A673 (cell line): Measurements from ENCODE around the gene SPINT3. TPM values are rescaled to one million over a fixed set of nuclear protein-coding genes. Genes with fewer than 3 reads are reported as not detected.

ENCODE experiments used
- BruUV-seq: library from RNA; stranded (reverse); fragments of 400-500 nt; replicated peaks from 2 replicates; lab custom pipeline; 2021; lab: Mats Ljungman, UMichigan
- CTCF ChIA-PET: fragments of 300-600 bp; sonication (Branson Sonifier 250); formaldehyde crosslinking; loops from one replicate; lab custom pipeline; 2022; ENCODE audit warnings: antibody characterized with exemption; lab: Charles Lee
- POLR2A ChIA-PET: fragments of 300-600 bp; sonication (Branson Sonifier 250); formaldehyde crosslinking; loops from one replicate; lab custom pipeline; 2022; ENCODE audit warnings: antibody characterized with exemption; ENCODE audit not compliant: low non-redundant PET; lab: Charles Lee
- DNase-seq: peaks from one replicate; pipeline ENCODE4 v3.0.0-alpha.2; 2015; ENCODE audit warnings: low spot score
- H3K27ac ChIP-seq: fragments of 200-600 bp; sonication (generic); 2 replicates; pipeline ENCODE4 v1.5.1; 2016; ENCODE audit warnings: mixed run types, low read depth, mild to moderate bottlenecking, mixed read lengths, antibody characterized with exemption, low read length; ENCODE audit not compliant: poor library complexity, severe bottlenecking
- H3K27me3 ChIP-seq: fragments of 200-600 bp; sonication (generic); replicated peaks from 2 replicates; pipeline ENCODE4 v1.6.1; 2017; ENCODE audit warnings: mixed run types, low read depth, mild to moderate bottlenecking, mixed read lengths, antibody characterized with exemption, low read length; ENCODE audit not compliant: insufficient read depth, poor library complexity
- H3K36me3 ChIP-seq: fragments of 200-600 bp; sonication (generic); 2 replicates; pipeline ENCODE4 v1.6.1; 2016; ENCODE audit warnings: mixed run types, mild to moderate bottlenecking, mixed read lengths, antibody characterized with exemption, low read length; ENCODE audit not compliant: insufficient read depth, poor library complexity, severe bottlenecking
- H3K4me1 ChIP-seq: fragments of 200-600 bp; sonication (generic); 2 replicates; pipeline ENCODE4 v1.6.1; 2017; ENCODE audit warnings: mixed run types, mild to moderate bottlenecking, mixed read lengths, antibody characterized with exemption, low read length; ENCODE audit not compliant: insufficient read depth, poor library complexity, severe bottlenecking
- H3K4me3 ChIP-seq: fragments of 200-600 bp; sonication (generic); 2 replicates; pipeline ENCODE4 v1.5.1; 2016; ENCODE audit warnings: low read depth, mixed run types, mild to moderate bottlenecking, mixed read lengths, low read length; ENCODE audit not compliant: poor library complexity, severe bottlenecking
- H3K9me3 ChIP-seq: fragments of 200-600 bp; sonication (generic); 2 replicates; pipeline ENCODE4 v1.6.1; 2016; ENCODE audit warnings: mixed run types, low read depth, mild to moderate bottlenecking, mixed read lengths, antibody characterized with exemption, low read length; ENCODE audit not compliant: poor library complexity, severe bottlenecking
- CTCF ChIP-seq: fragments of 300-800, 200-600 bp; sonication (generic); conservative IDR thresholded peaks from 2 replicates; pipeline ENCODE4 v1.5.1; 2017; ENCODE audit warnings: low read depth, mild to moderate bottlenecking, antibody characterized with exemption, low read length, moderate library complexity, mixed read lengths
- EZH2 ChIP-seq: fragments of 200-600 bp; sonication (generic); IDR thresholded peaks from 2 replicates; pipeline ENCODE4 v1.6.1; 2017; ENCODE audit warnings: borderline replicate concordance, low read depth, mild to moderate bottlenecking, mixed read lengths, antibody characterized with exemption, low read length; ENCODE audit not compliant: poor library complexity, severe bottlenecking
- intact Hi-C: fragments of 100-400 bp; cut with micrococcal nuclease; formaldehyde crosslinking; loops from one replicate; pipeline ENCODE4 v1.10.0; 2022; ENCODE audit not compliant: unreplicated experiment
- total RNA-seq: library from RNA; stranded (reverse); gene quantifications from 2 replicates; pipeline ENCODE4 v1.2.3, GENCODE V29; 2021

The SPINT3 gene
- total RNA-seq, 1 experiment from 2014 or later, result not detected

GRCh38 chr20:45523821-45524220 is 8.4 kb upstream of the SPINT3 start:
- H3K36me3 ChIP-seq, result no peaks in the 10 kb centered on the region
- BruUV-seq, result no TSS peak
- no peaks in the 10 kb centered on the region for H3K4me1 ChIP-seq
- no peak for DNase-seq
- H3K27ac ChIP-seq, result no peak overlapping the region
- intact Hi-C loops, result no loop called here
- H3K27me3 ChIP-seq, result peaks cover 29% of the 10 kb centered on the region
- no peak for TF ChIP-seq CTCF
- TF ChIP-seq EZH2, result no peak
- H3K4me3 ChIP-seq, result no peak overlapping the region
- ChIA-PET CTCF (no interaction called here), POLR2A (no interaction called here)
- no peaks in the 10 kb centered on the region for H3K9me3 ChIP-seq

GRCh38 chr20:45518282-45518681 is 2.9 kb upstream of the SPINT3 start:
- no peaks in the 10 kb centered on the region for H3K4me1 ChIP-seq
- H3K4me3 ChIP-seq, result no peak overlapping the region
- intact Hi-C loops, result no loop called here
- POLR2A ChIA-PET, result no interaction called here
- DNase-seq, result no peak
- no peak overlapping the region for H3K27ac ChIP-seq
- TF ChIP-seq CTCF (no peak), EZH2 (no peak)
- H3K27me3 ChIP-seq, result peaks cover 13% of the 10 kb centered on the region
- no TSS peak for BruUV-seq
- CTCF ChIA-PET, result no interaction called here
- H3K9me3 ChIP-seq, result no peaks in the 10 kb centered on the region
- no peaks in the 10 kb centered on the region for H3K36me3 ChIP-seq

GRCh38 chr20:45510242-45510862 is 5.1 kb downstream of the SPINT3 start:
- CTCF ChIA-PET, result no interaction called here

More at GRCh38 chr20:45510242-45510862, 5.1 kb downstream of the SPINT3 start:
- no peak for DNase-seq
- intact Hi-C loops, result no loop called here
- TF ChIP-seq CTCF (no peak), EZH2 (no peak)
- H3K4me3 ChIP-seq, result no peak overlapping the region
- BruUV-seq, result no TSS peak
- H3K4me1 ChIP-seq, result no peaks in the 10 kb centered on the region
- POLR2A ChIA-PET, result no interaction called here
- H3K9me3 ChIP-seq, result no peaks in the 10 kb centered on the region
- H3K36me3 ChIP-seq, result no peaks in the 10 kb centered on the region
- H3K27me3 ChIP-seq, result peaks cover 17% of the 10 kb centered on the region
- no peak overlapping the region for H3K27ac ChIP-seq
